Upper lobe of left lung (tissue), 4 donors: ENCODE results near the gene ORM2.

Experiments used
- POLR2A ChIP-seq, 4 donors: fragments of 450-650 bp; IDR thresholded peaks; one replicate each; pipeline ENCODE4 v1.5.1; 2016 to 2017; ENCODE audit warnings: antibody characterized with exemption in 4 of 4, mild to moderate bottlenecking in 2 of 4
- TF ChIP-seq, protein P1 (sequence below), 6 experiments: fragments of 450-650 bp in 4 of 6; fragments of 200-600 bp in 2 of 6; sonication (generic) in 2 of 6; IDR thresholded peaks; one replicate each; pipeline ENCODE4 v1.5.1; 2016 to 2019; ENCODE audit warnings: antibody characterized with exemption in 6 of 6

DNA sequence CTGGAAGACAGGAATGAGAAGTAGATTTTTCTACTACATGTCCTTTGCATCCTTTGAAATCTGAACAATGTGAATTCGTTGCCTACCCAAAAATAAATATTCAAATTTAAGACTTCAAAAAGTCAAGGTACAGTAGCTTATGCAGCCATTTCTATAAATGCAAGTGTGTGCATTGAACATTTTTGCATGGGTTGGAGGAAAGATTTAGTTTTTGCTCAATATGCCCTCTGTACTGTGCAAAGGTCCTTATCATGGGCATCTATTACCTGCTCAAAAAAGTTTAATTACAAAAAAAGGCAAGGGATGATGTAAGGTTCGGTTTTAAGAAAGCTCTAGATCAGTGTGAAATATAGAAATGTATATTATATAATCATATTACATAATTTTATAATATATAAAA lies 35.5 kb downstream of the ORM2 start:
- TF ChIP-seq, protein P1, sequence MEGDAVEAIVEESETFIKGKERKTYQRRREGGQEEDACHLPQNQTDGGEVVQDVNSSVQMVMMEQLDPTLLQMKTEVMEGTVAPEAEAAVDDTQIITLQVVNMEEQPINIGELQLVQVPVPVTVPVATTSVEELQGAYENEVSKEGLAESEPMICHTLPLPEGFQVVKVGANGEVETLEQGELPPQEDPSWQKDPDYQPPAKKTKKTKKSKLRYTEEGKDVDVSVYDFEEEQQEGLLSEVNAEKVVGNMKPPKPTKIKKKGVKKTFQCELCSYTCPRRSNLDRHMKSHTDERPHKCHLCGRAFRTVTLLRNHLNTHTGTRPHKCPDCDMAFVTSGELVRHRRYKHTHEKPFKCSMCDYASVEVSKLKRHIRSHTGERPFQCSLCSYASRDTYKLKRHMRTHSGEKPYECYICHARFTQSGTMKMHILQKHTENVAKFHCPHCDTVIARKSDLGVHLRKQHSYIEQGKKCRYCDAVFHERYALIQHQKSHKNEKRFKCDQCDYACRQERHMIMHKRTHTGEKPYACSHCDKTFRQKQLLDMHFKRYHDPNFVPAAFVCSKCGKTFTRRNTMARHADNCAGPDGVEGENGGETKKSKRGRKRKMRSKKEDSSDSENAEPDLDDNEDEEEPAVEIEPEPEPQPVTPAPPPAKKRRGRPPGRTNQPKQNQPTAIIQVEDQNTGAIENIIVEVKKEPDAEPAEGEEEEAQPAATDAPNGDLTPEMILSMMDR (IDR thresholded peaks at IDR 0.05) = no peak
- TF ChIP-seq POLR2A (IDR thresholded peaks at IDR 0.05) = no peak
